Activated T-cell treated with anti-CD3 and anti-CD28 coated beads, Interleukin-2, amount 50 U/mL, for 4 hours (primary cell): ENCODE data around the gene COX6A1. TPM values are rescaled to one million over a fixed set of nuclear protein-coding genes. Genes with fewer than 3 reads are reported as not detected.
A peak's percentile ranks its signal among the peaks of the same experiment; 100 is the strongest.

Experiments
- ATAC-seq, 2 donors: fragments of 200-7000 bp; cut with Tn5 transposase; one replicate each; pipeline ENCODE4 v1.10.0; 2021
- DNase-seq: peaks from one replicate; pipeline ENCODE4 v3.0.0-alpha.2; 2020
- H3K27me3 Mint-ChIP-seq: one replicate; pipeline ENCODE4 v1.8.0; 2021; ENCODE audit warnings: low read depth, mixed read lengths
- H3K36me3 Mint-ChIP-seq: one replicate; pipeline ENCODE4 v1.8.0; 2022; ENCODE audit warnings: mixed read lengths; ENCODE audit not compliant: insufficient read depth
- H3K4me1 Mint-ChIP-seq: one replicate; pipeline ENCODE4 v1.8.0; 2021; ENCODE audit warnings: low read depth, mixed read lengths
- H3K4me3 Mint-ChIP-seq: one replicate; pipeline ENCODE4 v1.8.0; 2021; ENCODE audit warnings: mild to moderate bottlenecking, moderate library complexity, mixed read lengths
- H3K9me3 Mint-ChIP-seq: one replicate; pipeline ENCODE4 v1.8.0; 2021; ENCODE audit warnings: mixed read lengths
- total RNA-seq, 3 donors: library from RNA; stranded (reverse); gene quantifications; one replicate each; pipeline ENCODE4 v1.2.1, GENCODE V29; 2021

Gene COX6A1
- total RNA-seq, result 100 to 1,000 TPM; 495 to 510 (median 508) TPM

DNA sequence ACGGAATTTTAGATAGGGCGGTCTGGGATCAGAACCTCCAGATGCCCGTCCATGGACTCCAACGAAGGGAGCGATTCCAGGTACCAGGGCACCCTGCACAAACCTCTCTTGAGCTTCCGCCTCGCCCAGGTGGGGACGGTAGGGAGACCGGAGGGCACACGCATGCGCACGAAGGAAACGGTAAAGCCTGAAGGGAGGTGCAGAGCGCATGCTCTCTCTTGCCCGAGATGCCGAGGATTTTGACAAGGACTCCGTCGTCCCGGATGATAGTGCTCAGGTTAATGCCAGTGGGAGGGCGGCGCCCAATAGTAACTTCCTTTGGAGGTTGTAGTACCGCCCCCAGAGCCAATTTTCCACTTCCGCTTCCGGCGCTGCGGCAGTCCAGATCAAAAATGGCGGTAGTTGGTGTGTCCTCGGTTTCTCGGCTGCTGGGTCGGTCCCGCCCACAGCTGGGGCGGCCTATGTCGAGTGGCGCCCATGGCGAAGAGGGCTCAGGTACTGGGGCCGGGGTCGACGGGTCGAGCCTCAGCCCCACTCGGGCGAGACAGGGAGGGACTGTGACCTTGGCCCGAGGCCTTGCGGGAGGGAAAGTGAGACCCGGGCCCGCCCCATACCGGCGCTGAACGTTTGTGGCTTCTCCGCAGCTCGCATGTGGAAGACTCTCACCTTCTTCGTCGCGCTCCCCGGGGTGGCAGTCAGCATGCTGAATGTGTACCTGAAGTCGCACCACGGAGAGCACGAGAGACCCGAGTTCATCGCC is at the start of gene COX6A1:
COX6A1 (plus strand) TSS at position 379 of the 760 bp plus-strand sequence; CDS start at position 393, 14 bp downstream.
- H3K36me3 Mint-ChIP-seq, result peaks cover 4% of the 10 kb centered on the region
- ATAC-seq (peak; percentile 97 to 98), DNase-seq (peak; percentile 95)
- peak within 1 kb of the TSS; percentile 96 for H3K4me3 Mint-ChIP-seq
- no peaks in the 10 kb centered on the region for H3K9me3 Mint-ChIP-seq
- peaks cover 4% of the 10 kb centered on the region for H3K27me3 Mint-ChIP-seq
- H3K4me1 Mint-ChIP-seq, result peaks cover 24% of the 10 kb centered on the region

DNA sequence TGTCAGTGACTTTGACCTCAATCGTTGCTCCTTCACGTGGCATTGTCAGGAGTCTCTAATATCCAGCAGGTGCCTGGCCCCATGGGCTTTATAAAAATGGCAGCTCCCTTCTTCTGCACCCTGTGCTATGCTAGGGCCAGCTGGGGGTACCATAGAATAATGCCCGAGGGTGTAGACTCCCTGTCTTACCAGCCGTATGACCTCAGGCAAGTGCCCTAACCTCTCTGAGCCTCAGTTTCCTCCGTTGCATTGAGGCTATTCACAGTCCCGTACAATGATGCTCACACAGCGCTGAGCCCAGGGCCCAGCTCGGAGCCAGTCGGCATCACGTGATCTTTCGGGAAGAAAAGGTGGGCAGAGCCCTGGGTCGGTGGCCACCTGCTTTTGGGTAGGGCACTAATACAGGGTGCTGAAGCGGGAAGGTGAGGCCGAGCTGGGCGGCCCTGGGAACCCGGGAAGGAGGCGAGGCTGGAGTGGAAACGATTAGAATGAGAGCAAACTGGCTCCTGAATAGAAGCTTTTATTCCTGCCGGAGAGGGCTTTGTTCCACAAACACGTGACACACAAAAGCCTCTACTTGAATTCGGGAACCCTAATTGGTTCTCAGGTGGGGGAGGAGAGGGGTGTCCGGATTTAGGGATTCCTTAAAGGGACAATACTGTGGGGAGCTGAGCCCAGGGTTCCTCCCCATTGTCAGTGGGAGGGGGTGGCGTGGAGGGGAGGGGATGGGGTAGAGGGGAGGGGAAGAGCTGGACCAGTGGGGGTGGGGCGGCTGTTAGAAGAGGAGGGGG is 49.0 kb upstream of the COX6A1 start:
- Mint-ChIP-seq H3K36me3 (no peaks in the 10 kb centered on the region), H3K4me3 (no peak overlapping the region), H3K27me3 (peaks cover 44% of the 10 kb centered on the region), H3K9me3 (no peaks in the 10 kb centered on the region), H3K4me1 (peaks cover 5% of the 10 kb centered on the region)
- DNase-seq (no peak), ATAC-seq (no peak)

DNA sequence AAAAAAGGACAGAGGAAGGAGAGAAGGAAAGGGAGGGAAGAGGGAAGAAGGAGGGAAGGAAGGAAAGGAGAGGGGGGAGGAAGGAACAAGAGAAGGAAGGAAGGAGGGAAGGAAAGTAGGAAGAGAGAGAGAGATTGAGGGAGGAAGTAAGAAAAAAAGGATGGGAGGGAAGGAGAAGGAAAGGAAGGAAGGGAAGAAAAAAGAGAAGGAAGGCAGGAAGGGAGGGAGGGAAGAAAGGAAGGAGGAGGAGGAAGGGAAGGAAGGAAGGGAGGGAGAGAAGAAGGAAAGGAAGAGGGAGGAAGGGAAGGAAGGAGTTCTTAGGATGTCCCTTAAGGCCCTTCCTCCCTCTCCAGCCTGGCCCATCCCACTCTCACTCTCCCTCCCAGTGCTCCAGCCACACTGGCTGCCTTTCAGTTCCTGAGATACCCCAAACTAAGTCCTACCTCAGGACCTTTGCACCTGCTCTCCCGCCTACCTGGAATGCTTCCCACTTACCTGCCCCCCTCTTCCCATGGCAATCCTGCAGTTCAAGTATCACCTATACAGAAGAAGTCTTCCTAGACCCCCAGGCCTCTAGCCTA is 47.3 kb upstream of the COX6A1 start:
- Mint-ChIP-seq H3K27me3 (peaks cover 42% of the 10 kb centered on the region), H3K36me3 (no peaks in the 10 kb centered on the region), H3K9me3 (no peaks in the 10 kb centered on the region), H3K4me1 (peaks cover 5% of the 10 kb centered on the region), H3K4me3 (no peak overlapping the region)
- DNase-seq (no peak), ATAC-seq (no peak)

DNA sequence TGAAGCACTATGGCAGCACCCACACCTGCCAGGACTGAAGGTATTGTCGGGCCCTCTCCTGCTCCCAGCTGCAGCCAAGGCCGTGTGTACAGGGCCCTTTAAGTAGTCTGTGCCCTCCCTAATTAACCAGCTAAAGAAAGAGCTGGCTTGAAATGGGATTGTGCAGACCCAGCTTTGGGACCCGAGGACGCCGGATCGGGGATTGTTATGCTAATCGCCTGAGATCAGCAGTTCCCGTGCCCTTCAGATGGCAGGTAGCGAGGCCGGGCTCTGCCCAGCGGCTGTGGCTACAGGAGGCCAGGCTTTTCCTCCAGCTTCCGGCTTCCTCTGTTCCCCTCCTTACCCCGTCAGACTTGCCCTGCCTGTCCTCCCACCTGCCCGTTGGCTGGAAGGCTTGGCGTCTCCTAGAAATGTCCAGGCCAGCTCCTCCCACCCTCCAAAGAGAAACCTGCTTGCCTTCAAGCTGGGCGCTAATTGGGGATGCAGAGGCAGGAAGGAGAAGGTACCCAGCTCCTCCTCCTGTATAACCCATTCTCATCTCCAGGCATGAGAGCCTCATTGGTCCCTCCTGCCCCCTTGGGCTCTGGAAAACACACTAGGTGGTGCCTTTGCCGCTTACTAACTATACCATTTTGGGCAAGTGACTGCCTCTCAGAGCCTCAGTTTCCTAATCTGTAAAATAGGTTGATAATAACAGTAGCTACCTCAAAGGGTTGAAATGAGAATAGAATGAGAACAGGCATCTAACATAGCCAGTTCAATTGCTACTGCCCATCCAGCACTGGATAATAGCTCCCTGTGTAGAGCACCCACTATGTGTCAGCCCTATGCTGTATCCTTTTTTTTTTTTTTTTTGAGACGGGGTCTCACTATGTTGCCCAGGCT is 43.2 kb upstream of the COX6A1 start:
- Mint-ChIP-seq H3K4me3 (no peak overlapping the region), H3K9me3 (no peaks in the 10 kb centered on the region), H3K36me3 (no peaks in the 10 kb centered on the region), H3K27me3 (peaks cover 31% of the 10 kb centered on the region), H3K4me1 (no peaks in the 10 kb centered on the region)
- ATAC-seq (no peak), DNase-seq (no peak)

DNA sequence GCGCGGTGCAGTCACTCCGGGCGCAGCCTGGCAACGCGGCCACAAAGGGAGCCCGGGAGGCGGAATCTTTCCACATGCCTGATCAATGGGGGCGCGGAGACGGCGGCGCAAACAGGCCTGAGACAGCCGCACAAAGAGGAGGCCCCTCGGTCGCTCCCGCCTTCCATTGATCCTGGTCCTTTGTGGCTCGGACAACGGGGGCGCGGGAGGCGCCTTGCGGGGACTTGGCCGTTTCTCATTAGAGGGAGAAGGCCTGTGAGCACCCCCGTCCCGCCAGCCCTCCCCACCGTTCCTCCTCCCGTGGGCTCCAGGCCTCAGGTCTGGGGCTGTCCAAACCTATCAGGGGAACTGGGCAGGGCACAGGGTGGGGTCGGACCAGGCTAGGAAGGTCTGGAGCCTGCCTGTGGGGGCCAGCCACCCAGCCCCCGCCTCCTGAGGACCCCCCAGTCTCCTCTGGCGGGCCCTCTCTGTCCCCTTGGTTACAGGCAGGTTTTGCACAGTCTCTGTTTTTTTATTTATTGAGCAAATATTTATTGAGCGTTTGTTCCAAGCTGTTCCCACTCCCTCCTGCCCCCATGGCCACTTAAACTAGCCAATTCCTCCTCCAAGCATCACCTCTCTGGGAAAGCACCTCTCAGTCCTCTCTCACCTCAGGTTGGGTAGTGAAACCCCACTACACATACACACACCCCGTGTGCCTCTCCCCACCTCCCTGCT is 39.9 kb upstream of the COX6A1 start:
- DNase-seq, result no peak
- no peaks in the 10 kb centered on the region for H3K9me3 Mint-ChIP-seq
- H3K27me3 Mint-ChIP-seq, result peaks cover 34% of the 10 kb centered on the region
- ATAC-seq, result no peak
- H3K36me3 Mint-ChIP-seq, result no peaks in the 10 kb centered on the region
- no peaks in the 10 kb centered on the region for H3K4me1 Mint-ChIP-seq
- no peak overlapping the region for H3K4me3 Mint-ChIP-seq

DNA sequence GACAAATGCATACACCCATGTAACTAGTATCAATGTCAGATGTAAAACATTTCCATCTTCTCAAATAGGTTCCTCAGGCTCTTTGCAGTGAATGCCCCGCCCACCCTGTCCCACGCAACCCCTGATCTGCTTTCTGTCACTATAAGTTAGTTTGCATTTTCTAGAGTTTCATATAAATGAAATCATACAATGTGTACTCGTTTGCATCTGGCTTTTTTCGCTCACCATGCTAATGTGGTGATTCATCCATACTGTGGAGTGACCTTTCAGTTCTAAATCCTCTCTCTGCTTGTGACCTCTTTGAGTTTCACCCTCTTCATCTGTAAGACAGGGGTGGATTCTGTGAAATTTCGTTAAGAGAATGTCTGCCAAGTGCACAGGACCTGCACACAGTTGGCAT is 38.4 kb upstream of the COX6A1 start:
- H3K4me3 Mint-ChIP-seq, result no peak overlapping the region
- H3K4me1 Mint-ChIP-seq, result no peaks in the 10 kb centered on the region
- peaks cover 32% of the 10 kb centered on the region for H3K27me3 Mint-ChIP-seq
- no peaks in the 10 kb centered on the region for H3K36me3 Mint-ChIP-seq
- DNase-seq (no peak), ATAC-seq (peak; percentile 23 to 61)
- H3K9me3 Mint-ChIP-seq, result no peaks in the 10 kb centered on the region

DNA sequence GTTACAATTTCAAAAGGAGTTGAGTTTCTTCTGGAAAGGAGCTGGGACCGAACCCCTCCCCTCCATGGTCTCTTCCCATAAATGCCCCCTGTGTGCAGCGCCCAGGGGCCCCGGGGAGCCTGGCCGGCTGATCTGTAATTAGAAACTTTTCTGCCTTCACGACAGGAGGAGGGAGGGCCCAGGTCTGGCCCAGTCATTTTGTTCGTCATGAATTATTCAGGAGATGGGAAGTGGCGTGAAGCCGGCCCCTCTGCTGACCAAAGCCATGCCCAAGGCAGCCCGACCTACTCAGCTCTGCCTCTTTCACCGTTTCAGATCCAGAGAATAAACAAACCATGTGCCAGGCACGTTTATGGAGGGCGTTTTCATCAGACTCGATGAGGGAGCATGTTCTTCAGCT is 35.7 kb upstream of the COX6A1 start:
- Mint-ChIP-seq H3K9me3 (no peaks in the 10 kb centered on the region), H3K4me1 (no peaks in the 10 kb centered on the region), H3K36me3 (no peaks in the 10 kb centered on the region), H3K27me3 (peaks cover 16% of the 10 kb centered on the region), H3K4me3 (no peak overlapping the region)
- DNase-seq (no peak), ATAC-seq (no peak)

DNA sequence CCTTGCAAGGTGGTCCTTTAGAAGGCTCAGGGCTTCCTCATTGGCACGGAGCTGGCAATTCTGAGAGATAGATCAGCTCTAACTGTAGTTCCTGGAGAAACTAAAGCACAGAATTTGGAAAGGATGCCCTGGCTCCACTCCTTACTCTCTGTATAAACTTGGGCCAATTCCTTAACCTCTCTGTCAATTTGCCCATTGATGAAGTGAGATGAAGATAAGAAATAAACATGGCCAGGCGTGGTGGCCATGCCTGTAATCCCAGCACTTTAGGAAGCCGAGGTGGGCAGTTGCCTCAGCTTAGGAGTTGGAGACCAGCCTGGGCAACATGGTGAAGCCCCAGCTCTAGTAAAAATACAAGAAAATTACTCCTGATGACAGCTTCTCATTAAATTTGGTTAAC is 34.0 kb upstream of the COX6A1 start:
- Mint-ChIP-seq H3K27me3 (peaks cover 12% of the 10 kb centered on the region), H3K9me3 (no peaks in the 10 kb centered on the region), H3K4me1 (no peaks in the 10 kb centered on the region), H3K4me3 (no peak overlapping the region), H3K36me3 (no peaks in the 10 kb centered on the region)
- ATAC-seq, result no peak
- DNase-seq, result no peak

DNA sequence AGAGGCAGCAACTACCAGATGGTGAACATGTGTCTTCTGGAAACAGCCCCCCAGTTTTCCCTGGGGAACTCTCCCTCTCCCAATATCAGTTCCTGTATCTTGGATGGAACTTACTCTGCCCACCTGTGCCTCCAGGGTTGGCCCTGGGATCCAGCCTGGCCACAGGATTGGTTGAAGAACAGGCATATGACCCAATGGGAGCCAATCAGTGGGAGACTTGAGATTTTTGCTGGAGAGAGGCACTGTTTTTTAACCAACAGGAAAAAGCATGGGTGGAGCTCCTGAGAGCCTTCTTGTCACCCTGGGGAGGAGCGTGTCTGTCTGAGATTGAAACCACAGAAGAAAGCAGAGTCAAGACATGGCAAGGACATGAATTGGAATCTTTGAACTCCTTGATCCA is 33.6 kb upstream of the COX6A1 start:
- no peaks in the 10 kb centered on the region for H3K9me3 Mint-ChIP-seq
- ATAC-seq, result no peak
- DNase-seq, result no peak
- peaks cover 12% of the 10 kb centered on the region for H3K27me3 Mint-ChIP-seq
- no peaks in the 10 kb centered on the region for H3K36me3 Mint-ChIP-seq
- no peak overlapping the region for H3K4me3 Mint-ChIP-seq
- no peaks in the 10 kb centered on the region for H3K4me1 Mint-ChIP-seq

DNA sequence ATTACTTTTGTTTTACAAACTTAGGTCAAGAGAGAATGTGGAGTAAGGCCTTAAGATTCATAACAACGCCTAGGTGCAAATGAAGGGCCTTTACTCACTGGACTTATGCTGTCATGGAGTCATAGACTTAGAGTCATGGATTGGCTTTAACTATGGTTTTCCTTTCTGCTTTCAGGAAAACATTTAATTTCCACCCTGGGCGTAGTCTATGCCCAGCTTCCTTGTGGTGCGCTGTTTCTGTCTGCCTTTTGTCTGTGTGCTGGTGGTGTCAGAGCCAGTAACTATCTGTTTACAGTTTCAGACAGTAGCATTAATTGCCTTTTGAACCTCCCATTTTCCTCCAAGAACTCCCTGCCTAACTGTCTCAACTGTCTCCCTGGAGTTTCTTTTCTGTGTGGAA is 31.8 kb upstream of the COX6A1 start:
- no peak for ATAC-seq
- Mint-ChIP-seq H3K36me3 (no peaks in the 10 kb centered on the region), H3K4me3 (no peak overlapping the region), H3K9me3 (no peaks in the 10 kb centered on the region), H3K4me1 (no peaks in the 10 kb centered on the region), H3K27me3 (peaks cover 7% of the 10 kb centered on the region)
- no peak for DNase-seq

DNA sequence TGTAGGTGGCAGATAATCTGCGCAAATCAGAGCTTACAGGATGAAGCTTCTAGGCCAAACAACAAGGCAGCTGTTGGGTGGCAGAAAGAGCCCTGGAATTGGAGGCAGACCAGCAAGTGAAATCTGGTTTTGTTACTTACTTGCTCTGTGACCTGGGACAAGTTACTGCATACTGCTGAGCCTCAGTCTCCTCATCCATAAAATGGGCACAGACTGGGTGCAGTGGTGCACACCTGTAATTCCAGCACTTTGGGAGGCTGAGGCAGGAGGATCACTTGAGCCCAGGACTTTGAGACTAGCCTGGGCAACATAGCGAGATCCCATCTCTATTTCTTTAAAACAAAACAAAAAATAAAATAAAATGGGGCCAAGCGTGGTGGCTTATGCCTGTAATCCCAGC is 31.4 kb upstream of the COX6A1 start:
- peaks cover 7% of the 10 kb centered on the region for H3K27me3 Mint-ChIP-seq
- DNase-seq, result no peak
- no peaks in the 10 kb centered on the region for H3K4me1 Mint-ChIP-seq
- H3K4me3 Mint-ChIP-seq, result no peak overlapping the region
- no peak for ATAC-seq
- no peaks in the 10 kb centered on the region for H3K9me3 Mint-ChIP-seq
- no peaks in the 10 kb centered on the region for H3K36me3 Mint-ChIP-seq

DNA sequence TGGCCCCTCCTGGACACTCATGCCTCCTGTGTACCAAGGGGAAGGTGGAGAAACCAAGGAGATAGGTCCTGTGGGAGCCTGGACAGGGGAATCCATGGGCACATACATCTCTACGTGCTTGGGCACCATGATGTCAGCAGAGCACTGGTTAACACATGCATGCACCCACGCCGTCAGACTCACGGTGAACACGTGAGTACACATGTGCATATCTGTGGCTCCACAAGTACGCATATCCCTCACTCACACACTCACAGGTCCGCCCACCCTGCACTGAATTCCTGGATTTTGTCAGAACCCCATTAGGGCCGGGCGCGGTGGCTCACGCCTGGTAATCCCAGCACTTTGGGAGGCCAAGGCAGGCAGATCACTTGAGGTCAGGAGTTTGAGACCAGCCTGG is 29.1 kb upstream of the COX6A1 start:
- Mint-ChIP-seq H3K9me3 (no peaks in the 10 kb centered on the region), H3K4me1 (no peaks in the 10 kb centered on the region), H3K27me3 (peaks cover 5% of the 10 kb centered on the region), H3K36me3 (no peaks in the 10 kb centered on the region), H3K4me3 (no peak overlapping the region)
- DNase-seq, result no peak
- ATAC-seq, result no peak

DNA sequence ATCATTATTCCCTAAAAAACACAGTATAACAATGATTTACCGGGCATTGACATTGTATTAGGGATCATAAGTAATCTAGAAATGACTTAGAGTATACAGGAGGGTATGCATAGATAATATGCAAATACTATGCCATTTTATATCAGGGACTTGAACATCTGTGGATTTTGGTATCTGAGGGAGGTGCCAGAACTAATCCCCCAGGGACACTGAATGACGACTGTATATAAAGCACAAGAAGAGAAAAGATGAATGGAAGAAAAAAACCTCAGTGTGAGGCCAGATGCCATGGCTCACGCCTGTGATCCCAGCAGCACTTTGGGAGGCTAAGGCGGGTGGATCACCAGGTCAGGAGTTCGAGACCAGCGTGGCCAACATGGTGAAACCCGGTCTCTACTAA is 25.5 kb upstream of the COX6A1 start:
- no peaks in the 10 kb centered on the region for H3K36me3 Mint-ChIP-seq
- no peaks in the 10 kb centered on the region for H3K4me1 Mint-ChIP-seq

More for the DNA sequence above, 25.5 kb upstream of the COX6A1 start:
- no peaks in the 10 kb centered on the region for H3K9me3 Mint-ChIP-seq
- ATAC-seq (no peak), DNase-seq (no peak)
- no peak overlapping the region for H3K4me3 Mint-ChIP-seq
- peaks cover 6% of the 10 kb centered on the region for H3K27me3 Mint-ChIP-seq
